Stimulated activated CD8-positive, alpha-beta memory T cell treated with anti-CD3 and anti-CD28 coated beads, Interleukin-12 subunit alpha, Interleukin-12 subunit beta, amount 100 ng/mL, for 24 hours (primary cell): ENCODE measurements around the gene VIPR2.

Experiments
- DNase-seq: peaks from one replicate; pipeline ENCODE4 v3.0.0-alpha.2; 2020; ENCODE audit errors: extremely low read depth

Gene VIPR2

DNA sequence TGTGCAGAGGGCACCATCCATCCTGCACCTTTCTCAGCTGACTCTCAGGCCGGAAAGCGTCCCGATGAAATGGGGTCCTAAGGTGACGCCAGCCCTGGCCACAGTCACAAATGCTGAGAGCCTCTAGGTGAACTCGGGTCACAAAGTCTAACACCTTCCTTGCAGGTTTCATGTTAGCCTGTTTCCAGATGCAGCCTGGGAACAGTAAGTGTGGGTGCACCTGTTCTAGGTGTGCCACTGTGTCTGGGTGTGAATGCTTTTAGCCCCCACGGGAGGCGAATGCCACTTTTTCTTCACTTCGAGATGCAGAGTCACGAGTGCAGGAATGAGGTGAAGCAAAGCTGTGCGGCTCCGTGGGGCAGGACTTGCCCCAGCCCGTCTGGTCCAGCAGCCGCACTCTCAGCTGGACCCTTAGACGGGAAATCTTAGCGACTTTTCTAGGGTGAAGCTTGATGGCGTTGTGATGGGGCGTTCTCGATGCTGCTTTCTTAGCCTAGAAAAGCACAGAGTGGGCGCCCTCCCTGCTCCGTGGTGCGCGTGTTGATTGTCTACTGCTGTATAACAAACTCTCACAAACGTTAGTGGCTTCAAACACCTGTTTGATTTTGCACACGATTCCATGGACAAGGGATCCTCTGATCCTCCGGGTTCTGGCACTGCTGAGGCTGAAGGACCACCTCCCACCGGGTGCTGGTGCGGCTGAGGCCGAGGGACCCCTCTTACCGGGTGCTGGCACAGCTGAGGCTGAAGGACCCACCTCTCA, 13.6 kb upstream of the VIPR2 start:
- no peak for DNase-seq

DNA sequence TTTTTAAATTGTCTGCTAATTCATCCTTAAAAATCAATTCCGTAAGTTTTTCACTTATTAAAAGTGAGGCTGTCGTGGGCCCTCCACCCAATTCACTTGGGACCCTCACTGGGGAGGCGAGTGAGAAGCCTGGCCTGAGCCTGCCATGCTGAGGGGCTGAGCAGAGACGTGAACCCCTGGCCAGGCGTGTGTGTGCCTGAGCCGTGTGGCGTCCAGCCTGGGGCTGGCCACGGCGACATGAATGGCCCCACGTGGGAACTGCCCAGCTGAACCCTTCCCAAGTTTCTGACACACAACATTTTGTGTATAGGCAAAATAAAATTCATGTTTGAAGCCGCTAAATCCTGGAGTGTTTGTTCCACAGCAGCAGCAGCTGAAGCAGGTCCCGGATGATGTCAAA, 13.0 kb upstream of the VIPR2 start:
- DNase-seq = no peak

DNA sequence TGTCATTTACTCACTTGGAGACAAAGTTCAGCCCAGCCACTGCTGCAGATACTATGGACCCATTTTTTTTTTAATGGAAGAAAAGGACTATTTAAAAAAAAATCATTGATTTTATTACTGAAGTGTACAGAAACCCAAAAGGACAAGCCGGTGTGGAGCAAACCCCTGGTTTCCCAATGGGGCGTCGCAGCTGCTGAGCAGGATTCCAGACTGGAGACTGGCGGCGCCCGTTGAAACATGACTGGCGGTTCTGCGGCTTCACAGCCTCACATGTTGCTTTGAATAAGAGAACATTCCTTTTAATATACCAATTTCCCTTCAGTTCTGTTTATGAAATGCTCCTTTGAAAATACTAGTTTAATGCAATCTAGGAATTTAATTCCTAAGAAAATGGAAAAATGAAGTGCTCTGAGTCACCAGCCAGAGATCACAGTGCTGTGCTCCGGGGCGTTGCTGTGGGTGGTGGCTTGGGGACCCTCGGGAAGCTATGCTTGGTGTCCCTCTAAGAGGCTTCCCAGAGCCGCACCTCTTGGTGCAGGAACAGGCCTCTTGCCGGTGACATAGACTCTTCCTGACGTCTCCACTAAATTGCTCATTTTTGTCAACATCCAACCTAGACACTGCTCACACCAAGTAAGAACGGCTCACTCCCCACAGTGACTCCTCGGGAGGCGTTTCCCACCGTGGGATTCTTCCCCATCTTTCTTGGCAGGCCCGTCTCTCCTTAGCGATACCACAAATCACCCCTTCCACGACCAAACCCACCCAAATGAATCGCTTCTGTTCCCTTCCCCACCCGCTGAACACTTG, 12.0 kb upstream of the VIPR2 start:
- DNase-seq = no peak

DNA sequence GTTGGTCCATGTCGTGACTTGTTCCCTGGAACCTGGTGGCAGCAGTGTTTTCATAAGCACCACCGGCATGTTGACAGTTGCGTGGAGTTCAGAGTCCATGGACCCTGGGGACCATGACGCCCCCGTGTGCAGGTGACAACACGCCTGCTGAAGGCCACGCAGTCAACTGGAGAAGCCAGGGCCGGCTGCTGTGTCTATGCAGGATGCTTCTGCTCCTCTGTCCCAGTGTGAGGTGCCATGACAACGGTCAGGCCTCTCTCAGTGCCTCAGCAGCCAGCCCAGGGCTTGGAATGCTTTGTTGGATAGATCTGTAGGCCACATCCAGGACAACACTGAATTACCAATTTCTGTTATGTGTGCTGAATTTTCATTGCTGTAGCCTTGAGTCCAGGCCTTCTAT, 10.7 kb upstream of the VIPR2 start:
- no peak for DNase-seq

DNA sequence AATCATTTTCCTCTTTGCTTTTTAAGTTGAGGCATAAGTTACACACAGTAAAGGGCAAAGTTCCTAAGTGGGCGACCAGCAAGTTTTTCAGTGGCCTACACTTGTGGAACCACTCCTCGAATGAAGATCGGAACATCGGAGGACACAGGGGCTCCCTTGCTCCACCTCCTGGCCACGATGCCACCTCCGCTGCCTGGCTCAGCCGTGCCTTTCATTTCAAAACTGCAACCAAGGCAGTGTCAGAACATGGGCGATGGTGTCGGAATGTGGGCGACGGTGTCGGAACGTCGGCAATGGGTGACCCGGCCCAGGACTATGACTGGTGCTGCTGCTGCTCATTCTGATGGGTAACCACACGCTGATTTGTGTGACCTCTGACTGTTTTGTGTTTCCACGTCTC, 9.6 kb upstream of the VIPR2 start:
- no peak for DNase-seq

DNA sequence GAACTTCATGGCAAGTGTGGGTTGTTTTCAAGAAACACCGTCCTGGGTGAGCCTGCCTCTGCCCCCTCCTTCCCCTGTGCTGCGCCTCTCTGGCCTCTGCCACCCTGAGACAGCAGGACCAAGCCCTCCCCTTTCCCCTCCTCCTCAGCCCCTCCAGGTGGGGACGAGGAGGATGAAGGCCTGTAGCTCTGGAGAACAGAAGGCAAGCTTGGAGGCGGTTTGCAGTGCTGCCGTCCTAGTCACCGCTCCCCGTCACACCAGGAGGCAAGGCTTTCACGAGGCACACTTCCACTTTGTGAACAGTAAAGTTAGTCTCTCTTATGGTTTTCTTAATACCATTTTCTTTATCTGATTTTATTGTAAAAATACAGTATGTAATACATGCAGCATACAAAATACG, 8.8 kb upstream of the VIPR2 start:
- no peak for DNase-seq

DNA sequence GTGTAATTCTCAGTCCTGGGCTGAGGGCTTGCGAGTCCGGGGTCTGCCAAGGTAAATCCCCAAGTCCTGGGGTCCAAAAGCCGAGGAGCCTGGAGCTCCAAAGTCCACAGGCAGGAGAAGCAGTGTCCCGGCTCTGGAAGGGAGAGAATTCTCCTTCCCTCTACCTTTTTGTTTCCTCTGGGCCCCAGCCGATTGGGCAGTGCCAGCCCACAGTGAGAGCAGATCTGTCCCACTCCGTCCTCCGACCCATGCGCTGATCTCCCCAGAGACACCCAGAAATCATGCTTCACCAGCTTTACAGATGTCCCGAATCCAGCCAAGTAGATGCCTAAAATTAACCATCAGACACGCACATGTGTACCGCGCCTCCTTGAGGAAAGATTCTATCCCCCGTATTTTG, 8.1 kb upstream of the VIPR2 start:
- no peak for DNase-seq

DNA sequence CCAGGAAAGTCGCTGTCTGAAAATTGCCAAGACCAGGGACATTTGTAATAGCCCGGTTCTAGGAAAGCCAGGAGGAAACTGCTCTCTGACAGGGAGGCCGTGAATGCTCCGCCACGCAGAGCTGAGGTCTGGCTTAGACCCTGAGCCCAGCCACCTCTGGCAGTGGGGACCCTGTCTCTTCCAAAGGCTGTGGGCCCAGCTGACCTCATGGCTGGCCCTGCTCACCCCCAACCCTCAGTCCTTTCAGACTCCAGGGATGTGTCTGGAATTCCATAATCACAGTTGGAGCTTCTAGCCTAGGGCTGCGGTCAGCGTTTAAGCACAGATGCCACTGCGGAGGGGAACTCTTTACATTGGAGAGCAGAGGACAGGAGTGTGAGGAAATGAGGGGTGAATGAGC, 6.6 kb upstream of the VIPR2 start:
- no peak for DNase-seq

DNA sequence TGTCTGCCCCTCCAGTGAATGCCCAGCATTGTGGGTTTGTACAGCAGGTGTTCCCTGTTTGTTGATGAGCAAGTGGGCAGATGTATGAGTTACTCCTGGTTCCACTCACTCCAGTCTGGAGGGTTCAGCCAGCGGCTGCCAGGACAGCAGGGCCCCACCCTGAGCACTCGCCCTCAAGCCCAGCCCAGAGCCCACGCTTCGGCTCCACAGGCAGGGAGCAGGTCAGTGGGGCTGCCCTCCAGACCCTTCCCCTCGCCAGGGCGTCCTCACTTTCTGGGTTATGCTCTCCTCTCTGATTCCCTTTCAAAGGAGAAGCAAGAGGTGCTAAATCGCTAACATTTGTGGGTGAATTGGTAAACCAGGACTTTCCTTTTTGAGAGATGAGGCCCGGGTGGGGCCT, 4.8 kb upstream of the VIPR2 start:
- no peak for DNase-seq

DNA sequence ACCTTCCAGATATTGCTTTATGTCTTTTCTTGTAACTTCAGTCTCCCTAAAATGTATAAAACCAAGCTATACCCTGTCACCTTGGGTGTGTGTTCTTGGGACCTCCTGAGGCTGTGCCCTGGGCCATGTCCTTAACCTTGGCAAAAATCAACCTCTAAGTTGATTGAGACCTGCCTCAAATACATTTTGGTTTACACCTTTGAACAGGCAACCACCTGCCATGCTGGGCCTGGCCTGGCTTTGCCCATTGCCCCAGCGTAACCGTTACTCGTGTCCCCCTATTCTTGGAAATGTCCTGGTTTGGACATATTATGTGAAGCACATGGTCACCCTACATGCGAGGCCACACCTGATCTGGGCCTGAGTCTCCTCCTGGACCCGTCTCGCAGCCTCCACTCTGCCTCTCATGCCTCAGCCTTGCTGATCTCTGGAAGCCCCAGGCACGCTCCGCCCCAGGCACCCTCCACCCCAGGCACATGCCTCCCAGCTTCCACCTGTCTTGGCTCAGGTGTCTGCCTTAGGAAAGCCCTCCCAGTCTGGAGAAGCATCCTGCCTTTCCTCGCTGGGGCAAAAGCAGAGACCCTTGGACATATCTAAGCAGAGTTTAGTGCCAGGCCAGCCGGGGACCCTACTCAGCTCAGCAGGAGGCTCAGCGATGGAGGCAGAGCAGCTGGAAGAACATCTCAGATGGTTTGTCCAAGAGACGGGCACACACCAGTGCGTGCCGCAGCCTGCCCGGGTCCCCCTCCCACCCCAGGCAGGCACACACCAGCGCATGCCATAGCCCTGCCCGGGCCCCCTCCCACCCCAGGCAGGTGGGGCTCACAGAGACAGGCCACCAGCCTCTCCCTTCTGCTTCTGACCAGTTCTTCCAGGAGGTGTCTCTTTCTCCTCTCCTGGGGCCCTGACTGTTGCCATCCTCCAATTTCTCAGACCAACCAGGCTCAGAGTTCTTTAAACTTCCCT, 4.0 kb upstream of the VIPR2 start:
- no peak for DNase-seq

DNA sequence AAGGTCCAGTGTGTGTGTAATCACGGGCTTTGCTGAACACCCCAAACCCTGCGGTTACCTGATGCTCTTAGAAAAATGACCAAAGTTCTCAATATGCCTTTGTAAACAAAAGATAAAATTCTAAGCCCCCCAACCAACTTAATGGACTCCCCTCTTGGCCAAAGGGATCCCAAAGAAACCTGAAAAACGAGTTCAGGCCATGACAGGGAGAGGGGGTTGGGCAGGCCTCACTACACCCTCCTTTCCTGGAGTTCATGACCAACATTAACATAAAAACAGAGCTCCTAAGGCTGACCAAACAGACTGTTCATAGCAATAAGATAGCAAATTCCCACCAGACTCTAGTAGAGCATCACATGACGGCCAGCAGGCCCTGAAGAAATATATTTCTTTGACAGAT, 3.0 kb upstream of the VIPR2 start:
- no peak for DNase-seq

DNA sequence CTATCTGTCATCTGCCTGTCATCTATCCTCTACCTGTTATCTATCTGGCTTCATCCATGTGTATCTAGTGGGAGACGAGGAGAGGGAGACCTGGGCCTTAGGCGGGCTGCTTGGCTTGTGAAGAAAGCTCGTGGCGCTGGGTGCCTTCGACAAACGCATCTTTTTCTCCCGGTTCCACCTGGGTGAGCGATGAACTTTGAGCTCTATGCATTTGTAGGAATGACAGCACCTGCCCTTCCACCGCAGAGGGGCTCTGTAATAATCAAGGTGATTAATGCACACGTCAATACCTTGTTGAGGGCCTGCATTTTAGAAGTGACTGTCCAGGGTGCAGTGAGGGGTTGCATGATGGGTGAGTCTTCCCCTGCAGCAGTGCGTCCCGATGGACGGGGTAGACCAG, 2.6 kb upstream of the VIPR2 start:
- DNase-seq = no peak

DNA sequence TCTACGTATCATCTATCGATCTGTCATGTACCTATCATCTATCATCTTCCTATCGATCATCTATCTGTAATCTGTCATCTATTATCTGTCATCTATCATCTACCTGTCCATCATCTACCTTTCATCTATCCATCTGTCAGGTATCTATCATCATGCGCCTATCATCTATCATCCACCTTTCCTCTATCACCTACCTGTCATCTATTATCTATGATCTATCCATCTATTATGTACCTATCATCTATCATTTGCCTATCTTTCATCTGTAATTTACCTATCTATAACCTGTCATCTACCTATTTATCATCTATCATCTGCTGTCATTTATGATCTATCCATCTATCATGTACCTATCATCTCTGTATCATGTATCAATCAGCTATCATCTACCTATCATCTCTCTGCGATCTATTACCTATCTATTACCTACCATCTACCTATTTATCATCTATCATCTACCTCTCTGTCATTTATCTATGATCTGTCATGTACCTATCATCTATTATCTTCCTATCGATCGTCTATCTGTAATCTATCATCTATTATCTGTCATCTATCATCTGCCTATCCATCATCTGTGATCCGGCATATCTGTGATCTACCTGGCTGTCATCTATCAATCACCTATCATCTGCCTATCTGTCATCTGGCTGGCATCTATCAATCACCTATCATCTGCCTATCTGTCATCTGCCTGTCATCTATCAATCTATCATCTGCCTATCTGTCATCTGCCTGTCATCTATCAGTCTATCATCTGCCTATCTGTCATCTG, 1.6 kb upstream of the VIPR2 start:
- no peak for DNase-seq

DNA sequence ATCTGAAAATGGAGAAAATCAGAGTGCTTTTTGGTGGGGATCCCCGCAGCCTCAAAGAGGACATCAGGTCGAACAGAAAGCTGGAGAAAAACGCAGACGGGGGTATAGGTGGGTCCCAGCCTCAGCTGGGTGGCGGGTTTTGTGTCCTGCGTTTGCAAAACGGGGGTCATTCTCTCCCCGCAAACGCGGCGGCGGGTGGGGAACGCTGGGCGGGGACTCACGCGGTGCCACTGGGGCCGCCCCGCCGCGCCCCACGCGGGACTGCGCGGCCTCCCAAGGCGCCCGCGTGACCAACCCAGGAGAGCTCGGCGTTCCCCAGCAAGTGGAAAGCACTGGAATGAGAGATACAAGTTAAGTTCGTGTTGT, 806 bp upstream of the VIPR2 start:
- DNase-seq = no peak

DNA sequence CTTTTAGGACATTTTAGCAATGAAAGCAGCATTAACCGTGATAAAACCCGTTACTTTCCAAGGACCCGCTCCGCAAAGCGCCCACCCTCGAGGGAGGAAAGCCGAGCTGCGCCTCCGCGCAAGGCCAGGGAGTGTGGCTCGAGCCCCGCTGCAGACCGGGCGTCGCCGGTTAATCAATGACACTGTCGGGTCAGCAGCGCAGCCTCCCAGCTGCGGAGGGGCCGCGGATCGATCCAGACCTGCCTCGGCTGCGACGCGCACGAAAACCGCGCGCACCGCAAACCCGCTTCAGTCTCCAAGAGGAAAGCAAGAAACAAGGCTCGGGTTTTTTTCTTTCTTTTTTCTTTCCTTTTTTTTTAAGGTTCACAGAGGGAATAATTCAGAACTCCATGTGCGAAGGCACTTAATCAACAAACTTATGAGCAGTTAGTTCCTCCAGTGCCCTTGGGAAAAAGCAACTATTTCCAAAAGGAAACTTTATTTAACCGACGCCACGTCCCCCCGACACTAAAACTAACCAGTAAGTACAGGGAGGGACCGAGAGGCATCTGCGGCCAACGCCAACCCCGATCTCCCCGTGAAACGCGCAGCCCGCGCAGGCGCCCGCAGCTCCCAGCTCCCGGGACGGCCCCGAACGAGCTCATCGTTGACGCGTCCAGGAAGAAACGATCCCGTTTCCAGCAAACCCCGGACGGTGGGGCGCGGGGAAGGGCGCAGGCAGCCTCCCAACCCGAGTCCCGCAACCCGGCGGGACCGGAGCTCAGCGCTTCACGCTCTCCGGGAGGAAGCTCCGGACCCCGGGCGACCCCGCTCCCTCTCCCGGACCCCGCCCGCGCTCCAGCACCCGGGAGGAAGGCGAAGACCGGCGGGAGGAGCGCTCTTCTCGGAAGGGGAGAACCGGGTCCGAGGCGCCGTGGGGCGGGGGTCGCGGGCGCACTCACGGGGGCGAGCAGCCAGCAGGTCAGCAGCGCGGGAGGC, 598 bp downstream of the VIPR2 start:
- DNase-seq = no peak

DNA sequence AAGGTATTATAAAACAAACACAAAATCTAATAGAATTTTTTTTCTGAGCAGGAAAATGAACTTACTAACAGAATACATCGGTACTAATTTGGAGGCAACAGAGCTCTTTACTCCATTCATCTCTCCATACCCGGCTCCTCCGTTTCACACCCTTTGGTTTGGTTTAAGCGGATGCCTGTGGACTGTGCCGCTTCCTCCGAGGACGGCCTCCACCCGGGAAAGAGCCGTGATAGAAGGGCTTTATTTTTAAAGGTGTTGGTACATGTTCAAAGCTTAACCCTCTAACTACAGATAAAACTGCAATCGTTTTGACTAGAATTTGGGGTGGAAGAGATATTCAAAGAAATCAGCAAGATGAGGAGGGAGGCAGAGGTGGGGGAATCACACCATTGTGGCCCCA, 1.9 kb downstream of the VIPR2 start:
- no peak for DNase-seq

DNA sequence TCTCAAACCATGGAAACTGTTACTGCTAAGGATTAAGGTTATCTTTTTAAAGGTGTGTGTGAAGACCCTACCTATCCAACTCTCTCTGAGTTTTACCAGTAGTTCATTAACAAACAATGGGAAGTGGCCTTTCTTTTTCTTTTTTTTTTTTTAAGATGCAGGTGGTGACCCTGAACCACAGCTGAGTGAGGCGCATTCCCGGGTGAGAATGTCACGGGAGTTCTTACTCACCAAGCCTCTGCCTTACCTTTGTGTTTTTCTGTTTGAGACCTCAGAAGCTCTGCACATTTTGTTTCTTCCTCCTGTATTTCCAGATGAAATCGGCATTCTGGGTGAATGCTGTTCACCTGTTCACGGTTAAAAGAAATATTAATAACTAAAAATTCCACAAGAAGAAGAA, 2.5 kb downstream of the VIPR2 start:
- DNase-seq = no peak

DNA sequence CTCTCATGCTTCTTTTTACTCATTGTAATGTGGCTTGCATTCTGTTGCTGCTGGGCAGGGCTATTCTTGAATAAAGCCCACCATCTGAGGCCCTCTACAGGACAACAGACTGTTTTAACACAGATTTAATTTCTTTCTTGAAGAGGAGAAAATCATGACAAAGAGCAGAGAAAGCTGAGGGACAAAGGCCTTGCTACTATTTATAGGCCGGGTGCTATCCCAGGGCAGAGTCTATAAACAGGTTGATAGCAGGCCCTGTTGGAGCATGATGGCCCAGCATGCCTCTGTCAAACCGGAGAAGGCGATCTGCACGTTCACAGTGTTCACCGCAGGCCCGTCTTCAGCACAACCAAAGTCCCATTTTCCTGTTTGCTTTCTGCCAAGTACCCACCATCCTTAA, 3.0 kb downstream of the VIPR2 start:
- no peak for DNase-seq

DNA sequence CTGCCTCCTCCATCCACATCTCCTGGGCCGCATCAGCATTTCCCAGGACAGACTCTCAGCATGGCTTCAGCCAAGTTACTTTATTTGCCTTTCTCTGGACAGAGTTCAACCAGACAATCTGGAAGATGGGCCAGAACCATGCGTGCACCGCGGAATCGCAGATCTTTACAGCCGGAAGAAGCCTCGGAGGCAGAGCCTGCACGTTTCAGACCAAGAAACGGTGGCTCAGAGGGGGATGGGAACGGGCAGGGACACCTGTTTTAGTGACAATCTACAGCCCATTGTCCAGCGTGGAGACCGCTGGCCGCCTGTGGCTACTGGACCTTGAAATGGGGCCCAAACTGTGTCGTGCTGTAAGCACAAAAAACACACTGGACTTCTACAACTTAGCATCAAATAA, 3.5 kb downstream of the VIPR2 start:
- DNase-seq = no peak

DNA sequence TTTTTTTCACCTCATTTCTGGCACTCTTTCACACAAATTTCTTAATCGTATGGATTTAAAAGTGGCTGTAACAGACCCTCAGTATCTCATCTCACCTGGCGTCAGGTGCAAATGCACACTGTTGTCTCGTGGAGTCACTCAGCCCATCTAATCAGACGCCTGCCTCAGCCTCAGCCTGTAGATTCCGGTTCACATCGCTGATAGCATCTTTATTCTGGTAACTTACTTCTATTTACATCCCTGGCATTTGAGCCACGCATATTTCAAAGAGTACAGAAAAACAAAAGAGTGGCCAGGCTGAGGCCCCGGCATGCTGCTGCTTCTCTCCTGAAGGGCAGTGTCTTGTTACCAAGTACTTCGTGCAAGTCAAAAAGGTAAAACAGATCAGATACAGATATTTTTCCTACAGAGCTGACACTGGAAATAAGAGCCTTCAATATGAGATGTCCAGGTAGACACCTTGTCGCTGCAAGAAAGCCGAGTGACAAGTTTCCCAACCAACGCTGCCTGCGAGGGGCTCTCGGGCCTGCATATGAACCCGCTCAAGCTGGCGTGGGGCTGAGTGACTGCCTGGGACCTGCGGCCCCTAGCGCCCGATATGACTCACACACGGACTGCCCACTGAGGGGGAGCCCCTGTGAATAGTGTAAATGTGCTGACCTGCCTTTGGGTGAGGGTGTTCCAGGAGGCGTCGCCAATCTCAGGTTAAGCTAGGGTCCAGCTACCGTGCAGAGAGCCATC, 4.3 kb downstream of the VIPR2 start:
- no peak for DNase-seq
